Measurements from ENCODE around the gene GLI2.

- TF ChIP-seq FOXM1 (IDR thresholded peaks at IDR 0.05; ENCODE audit: borderline replicate concordance, low read depth) (no peak), EP300 (IDR thresholded peaks at IDR 0.05; ENCODE audit: borderline replicate concordance) (no peak), MAX (IDR thresholded peaks at IDR 0.05) (no peak), REST (IDR thresholded peaks at IDR 0.05; ENCODE audit: low read depth) (no peak), YY1 (IDR thresholded peaks at IDR 0.05; ENCODE audit: low read depth) (no peak), RAD21 (IDR thresholded peaks at IDR 0.05; ENCODE audit: low read depth) (no peak), CREB1 (IDR thresholded peaks at IDR 0.05; ENCODE audit: low read depth) (no peak), TAF1 (IDR thresholded peaks at IDR 0.05; ENCODE audit: low read depth) (no peak)
Observed at GRCh38 chr2:120720746-120721375, 14.8 kb upstream of the GLI2 start.
